ENCODE measurements around the gene KLF15.

The KLF15 gene

DNA sequence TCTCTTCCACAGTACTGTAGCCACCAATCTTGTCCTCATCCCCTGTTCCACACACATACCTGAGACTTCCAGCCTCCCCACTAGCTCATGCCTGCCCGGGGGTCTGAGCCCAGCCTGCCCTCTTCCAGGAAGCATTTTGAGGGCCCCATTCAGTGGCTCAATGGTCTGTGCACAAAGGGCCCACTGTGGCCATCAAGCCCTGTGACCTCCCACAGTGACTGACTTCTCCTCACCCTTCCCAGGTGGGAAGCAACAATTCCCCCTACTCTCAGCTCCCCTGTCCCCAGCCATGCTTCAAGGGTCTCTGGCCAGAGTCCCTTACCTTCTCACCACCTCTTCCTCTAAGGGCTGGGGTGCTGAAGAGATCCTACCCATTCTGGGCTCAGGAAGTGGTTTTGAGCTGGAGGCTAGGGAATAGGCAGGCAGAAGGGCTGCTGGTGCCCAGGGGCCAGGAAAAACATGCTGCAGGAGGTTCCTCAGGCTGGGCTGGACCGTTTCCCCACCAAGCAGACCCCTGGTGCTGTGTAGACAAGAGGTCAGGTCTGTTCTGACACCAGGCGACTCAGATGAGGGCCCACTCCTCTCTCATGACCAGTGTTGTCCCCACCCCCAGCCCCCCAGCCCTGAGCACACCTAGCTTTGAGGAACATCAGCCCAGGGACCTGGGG is 3.0 kb upstream of the KLF15 start:
- DNase-seq = no peak

DNA sequence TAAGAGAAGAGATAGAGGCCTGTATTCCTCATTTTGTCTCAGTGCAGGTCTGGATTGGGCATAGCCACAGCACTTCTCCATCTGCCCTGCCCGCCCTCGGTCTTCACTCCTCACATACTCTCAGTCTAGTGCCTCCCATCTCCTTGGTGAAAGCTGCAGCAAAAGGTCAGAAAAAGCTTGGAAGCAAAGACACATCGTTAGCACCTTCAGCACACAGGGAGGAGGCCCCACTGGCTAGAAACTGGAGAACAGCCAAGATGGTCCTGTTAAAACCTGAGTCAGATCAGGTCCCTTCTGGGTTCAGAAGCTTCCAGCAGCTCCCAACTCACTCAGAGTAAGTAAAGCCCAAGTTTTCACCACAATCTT is 1.6 kb upstream of the KLF15 start:
- DNase-seq = no peak

DNA sequence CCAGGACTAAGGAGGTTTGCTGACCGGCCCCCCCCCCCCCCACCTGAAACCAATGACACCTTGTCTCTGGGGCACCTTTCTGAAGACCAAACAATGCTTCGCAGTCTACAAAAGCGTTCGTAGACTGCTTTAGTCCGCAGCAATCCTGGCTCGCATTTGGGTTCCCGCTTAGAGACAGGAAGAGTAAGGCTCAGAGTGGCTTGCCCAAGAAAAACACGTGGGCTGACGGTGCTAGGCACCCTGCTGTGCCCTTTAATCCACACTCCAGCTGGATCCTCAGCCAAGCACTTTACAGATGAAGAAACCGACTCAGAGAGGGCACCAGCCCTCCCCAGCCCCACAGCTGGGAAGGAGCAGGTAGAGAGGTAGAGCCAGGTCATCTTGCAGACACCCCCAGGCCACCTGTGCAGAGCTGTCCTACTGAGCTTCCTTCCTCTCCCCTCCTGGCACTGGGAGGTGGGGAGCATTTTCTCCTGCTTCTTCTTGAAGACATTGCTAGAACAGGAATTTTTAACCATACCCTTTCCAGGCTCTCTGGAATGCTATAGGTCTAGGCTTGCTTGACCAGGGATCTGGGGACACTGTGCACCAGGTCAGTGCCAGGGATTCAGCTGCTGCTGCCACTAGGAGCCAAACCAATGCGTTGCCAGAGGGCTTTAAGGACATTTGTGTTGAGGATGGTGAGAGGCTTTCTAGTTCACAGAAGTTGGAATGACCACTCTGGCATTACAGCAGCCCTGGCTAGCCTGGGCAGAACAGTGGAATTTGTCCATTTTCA is 1.0 kb upstream of the KLF15 start:
- no peak for DNase-seq

DNA sequence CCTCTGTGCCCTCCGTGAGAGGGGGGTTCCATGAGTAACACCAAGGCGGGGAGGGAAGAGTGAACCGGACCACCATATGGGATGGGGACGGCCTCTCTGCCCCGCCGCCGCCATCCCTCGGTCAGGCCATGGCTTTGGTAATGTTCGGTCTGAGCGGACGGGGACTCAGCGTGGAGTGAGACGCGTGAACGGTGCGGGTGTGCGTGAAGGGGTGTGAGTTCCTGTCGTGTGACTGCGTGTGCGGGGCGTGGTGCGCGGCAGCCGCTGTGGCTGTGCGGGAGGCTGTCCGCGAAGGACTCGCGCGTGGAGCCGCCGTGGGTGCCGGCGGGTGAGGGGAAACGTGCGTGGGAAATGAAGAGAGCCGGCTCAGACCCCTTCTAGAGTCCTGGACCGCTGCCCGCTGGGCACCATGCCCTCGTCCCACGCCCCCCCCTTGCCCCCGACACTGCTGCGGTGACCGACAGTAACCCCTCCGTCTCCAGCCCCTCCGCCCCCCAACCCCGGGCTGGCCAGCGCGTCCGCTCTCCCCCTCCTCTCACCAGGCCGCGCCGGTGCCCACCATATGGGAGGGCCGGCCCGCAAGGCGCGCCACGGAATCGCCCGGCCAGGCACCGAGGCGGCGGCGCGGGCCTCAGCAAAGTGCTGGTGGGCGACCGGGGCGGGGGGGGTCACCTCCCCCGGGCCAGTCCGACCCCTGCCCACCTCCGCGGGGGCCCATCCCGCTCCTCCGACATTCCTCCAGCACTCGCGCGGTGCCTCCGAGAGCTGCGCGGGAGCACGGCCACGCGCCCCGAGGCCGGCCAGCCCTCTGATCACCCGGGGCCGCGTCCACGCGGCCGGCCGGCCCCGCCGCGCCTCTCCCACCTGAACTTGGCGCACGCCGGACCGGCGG is 589 bp downstream of the KLF15 start:
- DNase-seq = no peak

DNA sequence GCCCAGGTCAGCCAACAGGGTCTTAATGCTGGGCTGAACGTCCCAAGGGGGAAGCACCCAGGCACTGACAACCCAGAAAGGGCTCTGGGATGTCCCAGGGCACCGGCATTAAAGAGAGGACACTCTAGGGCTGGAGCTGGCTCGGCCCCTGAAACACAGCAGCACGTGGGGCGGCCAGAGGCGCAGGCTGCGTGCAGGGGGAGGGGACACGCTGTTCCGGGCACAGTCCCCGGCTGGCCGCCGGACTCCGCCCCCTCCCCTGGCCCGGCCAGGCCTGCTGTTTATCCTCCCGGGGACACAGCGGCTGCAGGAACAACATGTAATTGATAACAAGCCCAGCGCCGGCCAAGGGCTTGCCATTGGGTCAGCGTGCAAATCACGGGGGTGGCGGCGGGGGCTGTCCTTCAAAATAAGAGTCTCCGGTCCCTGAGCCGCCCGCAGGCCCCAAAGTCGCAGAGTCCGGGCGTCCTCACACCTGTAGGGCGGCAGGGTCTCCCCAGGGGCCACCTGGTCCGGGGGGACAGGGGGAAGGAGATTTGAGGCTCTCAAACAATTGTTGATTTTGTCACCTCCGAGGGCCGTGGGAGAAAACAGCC is 1.3 kb downstream of the KLF15 start:
- DNase-seq = no peak

DNA sequence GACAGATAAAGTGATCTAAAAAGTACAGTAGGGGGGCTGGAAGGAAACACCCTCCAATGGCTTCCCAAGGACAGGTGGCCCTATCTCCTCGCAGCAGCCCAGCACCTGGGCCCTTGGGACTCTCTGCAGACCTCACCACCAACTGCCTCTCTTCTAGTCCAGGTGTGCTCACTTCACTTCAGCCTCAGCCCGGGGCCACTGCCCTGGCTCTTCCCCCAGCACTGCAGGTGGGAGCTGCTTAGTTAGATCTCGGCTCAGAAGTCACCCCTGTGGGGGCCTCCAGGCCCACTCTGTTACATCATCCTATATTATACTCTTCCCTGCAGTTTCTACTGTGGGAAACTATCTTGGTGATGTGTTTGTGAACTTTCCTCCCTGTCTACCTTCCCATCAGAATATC is 2.0 kb downstream of the KLF15 start:
- DNase-seq = no peak

DNA sequence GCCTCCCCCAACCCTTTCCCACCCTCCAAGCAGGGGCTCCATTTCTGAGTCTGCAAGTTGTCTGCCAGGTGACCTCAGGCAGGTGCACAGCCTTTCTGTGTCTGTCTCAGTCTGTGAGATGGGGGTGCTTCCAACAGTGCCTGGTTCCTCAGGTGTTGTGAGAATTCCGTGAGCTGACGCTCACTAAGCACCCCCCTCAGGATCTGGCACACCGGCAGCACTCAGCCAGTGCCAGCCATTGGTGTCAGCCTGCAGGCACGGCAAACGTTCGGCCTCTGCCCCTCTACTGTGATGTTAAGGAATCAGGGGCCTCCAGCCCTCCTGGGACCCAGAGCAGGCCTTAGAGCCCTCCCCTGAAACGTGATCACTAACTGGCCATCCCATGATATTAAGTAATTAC is 2.4 kb downstream of the KLF15 start:
- no peak for DNase-seq

DNA sequence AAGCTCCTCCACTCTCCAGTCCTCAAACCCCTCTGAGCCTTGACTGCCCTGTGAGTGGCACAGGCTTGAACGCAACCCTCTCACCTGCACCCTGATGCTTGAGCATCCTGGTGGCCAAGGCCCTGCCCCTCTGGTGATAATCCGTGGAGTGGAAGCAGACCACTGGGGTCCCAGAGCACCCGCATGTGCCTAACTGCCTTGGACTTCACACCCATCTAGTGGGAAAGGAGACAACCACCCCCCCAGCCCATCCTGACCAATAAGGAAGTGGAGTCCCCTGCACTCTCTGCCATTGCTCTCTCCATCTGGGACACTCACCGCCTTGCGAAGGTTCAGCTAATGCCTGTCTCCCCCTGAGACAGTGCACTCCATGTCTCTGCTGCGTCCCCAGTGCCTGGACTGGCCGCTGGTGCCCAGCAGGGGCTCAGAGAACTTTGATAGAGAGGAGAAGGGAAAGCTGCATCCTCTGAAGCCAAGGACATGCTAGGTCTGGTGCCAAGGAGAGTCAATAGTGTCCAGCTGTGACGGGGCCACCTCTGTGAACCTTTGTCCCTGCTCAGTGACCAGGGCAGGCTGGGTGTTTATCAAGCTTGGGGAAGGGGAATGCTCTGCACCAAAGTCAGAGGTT is 3.4 kb downstream of the KLF15 start:
- DNase-seq = no peak

DNA sequence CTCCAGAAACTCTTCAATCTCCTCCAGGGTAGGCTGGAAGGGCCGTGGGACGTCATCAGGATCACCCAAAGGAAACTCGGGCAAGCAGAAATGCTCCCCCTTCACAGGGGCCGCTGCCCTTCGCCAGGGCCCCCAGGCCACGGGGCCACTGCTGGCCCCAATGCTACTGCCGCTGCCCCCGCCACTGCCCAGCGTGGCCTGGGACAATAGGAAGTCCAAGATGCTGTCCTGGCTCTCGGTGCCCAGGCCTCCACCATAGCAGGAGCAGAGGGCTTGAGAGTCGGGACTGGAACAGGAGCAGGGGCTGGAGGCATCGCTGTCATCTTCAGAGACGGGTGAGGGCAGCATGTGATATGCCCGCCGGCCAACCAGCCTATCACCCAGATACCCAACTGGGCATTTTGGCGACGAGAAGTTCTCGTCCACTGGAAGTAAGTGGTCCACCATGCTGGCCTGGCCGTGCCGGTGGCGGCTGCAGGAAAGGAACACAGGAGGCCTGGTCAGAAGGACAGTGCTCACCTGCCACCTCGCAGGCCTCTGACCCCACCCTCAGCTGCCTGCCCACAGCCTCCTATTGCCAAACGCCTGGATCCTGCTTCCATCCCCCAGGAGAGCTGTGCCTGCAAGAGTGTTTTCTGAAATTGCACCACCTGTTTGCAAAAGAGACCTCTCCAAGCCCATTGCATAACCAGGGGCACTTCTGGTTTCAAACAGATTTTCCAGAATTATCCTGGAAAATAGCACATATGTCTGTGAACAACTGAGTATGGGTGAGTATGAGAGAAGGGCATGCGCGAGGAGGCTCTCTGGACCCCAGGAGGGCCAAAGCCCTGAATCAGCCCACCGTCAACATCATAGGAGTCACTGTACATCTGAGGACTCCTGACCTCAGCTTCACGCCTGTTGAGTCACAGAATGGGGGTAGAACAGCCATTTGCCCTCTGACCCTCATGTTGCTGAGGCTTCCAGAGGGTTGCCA is 4.4 kb downstream of the KLF15 start:
- no peak for DNase-seq

DNA sequence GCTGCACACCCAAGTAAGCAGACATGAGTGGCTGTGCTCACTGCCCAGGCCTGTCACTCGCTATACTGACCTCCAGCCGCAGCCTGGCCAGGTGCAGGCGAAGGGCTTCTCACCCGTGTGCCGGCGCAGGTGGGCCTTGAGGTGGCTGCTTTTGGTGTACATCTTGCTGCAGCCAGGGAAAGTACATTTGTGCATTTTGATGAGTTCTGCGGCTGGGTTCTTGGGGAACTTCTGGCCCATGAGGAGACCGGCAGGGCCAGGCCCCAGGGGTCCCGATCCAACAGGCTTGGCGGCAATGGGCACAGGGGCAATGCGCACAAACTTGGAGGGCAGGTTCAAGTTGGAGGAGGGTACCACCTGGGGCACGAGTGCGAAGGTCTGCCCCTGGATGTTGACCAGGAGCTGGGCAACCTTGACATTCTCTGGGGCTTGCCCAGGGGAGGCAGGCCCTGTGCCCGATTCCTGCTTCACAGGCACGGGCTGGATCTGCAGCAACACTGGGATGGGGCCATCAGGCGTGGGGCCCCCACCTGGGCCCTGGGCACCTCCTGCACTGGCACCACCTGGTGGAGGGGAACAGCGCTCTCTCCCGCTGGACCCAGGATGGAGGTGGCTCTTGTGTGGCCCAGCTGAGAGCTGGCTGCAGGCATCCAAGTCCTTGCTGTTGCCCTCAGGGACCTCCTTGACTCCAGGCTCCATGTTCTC is 5.3 kb downstream of the KLF15 start:
- no peak for DNase-seq

DNA sequence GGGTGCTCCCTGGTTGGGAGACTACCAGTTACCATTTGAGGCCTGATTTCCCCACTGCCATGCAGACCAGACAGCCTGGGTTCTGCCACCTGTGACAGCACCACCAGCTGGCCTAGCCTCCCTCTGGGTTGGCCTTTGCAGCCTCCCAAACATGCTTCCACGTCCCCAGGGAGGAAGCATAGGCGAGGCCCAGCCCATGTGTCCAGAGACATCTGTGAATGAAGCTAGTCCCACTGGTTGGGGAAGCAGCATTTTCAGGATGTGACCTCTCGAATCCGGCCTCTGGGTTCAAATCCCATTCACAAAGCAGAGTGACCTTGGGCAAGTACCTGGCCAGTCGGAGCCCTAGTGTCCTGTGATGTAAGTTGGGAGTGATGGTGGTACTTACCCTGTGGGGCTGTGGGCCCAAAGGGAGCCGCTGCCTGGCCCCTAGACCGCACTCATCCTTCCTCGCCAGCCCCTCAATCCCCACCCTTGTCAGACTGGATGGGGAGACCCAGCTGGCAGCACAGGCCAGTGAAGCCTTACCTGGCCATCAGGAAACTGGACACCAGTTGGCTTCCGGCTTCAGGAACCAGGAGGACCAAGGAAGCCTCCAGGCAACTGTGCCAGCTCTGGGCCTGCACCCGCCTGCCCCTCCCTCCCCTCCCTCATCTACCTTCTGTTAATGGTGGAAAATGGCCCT is 6.0 kb downstream of the KLF15 start:
- no peak for DNase-seq

DNA sequence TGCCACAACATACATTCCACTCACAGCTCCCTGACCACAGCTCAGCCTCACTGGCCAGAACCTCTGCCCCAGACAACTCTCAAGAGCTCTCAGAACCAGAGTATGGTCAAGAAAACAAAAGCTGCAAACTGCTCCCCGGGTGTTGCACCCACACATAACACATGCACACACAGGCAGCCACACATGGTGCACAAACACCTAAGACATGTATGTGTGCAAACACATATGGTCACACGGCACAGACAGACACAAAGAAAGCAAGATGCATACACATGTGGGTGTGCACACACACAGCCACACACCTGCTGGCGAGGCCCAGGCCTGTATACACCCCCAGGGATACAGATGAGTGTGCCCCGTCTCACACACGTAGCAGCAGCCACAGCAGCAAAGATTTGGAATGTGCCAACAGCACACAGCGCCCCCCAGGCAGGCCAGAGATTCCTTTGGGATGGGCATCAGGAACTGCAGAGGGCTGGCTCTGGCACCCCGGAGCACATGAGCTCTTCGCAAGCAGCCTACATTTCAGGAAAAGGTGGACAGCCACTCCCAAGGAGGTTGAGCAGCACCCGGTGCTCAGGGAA is 6.6 kb downstream of the KLF15 start:
- no peak for DNase-seq

DNA sequence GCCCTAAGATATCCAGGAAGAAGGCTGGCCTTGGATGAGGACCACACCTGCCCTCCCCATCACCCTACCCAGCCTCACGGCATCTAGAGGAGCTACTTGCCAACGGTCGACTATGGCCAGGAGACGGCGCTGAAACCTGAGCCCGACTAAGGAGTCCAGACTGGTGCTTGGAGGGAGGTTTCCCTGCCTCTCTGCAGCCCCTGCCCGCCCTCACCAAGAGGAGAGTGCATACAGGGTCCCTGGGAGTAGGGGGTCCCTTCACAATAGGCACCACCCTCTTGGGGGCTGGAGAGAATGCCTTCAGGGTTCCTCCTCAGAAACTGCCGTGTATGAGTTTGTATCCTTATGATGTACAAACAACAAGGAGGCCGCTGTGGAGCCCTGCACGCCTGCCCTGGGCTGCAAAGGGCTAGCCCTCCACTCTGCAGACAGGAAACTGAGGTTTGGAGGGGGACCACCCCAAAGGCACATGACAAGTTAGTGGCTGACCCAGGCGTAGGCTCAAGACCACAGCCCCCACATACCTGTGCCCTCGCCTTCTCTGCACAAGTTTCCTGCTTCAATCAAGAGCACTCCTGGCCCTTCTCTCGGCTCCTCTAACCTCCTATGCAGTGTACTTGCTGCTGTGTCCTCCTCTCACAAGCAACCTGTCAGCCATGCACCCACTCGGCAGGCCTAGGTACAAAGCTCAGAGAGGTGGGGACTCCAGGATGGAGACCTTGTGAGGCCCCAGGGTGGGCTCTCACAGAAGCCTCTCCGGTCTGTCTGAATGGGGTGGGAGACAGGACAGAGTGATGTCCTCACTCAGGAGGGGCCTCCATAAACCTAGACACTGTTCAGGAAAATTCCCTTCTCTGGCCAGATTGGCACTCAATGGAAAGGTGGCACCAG is 7.4 kb downstream of the KLF15 start:
- DNase-seq = no peak

DNA sequence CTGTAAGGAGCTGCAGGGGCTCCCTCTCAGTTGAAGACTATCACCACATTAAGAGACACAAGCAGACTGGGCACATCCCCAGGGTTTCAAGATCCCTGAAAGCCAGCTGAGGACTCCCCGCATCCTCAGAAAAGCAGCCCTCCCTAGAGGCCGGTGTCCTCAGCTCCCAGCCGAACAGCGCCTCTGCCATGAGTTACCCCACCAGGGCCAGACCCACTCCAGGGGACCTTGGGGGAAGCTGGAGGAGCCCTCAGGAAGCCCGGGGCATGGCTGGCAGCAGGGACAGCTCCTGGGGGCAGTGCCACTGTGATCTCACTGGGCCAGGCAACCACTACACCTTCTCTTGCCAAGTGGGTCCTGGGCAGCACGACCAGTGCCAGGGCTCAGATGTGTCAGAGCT is 8.1 kb downstream of the KLF15 start:
- no peak for DNase-seq

DNA sequence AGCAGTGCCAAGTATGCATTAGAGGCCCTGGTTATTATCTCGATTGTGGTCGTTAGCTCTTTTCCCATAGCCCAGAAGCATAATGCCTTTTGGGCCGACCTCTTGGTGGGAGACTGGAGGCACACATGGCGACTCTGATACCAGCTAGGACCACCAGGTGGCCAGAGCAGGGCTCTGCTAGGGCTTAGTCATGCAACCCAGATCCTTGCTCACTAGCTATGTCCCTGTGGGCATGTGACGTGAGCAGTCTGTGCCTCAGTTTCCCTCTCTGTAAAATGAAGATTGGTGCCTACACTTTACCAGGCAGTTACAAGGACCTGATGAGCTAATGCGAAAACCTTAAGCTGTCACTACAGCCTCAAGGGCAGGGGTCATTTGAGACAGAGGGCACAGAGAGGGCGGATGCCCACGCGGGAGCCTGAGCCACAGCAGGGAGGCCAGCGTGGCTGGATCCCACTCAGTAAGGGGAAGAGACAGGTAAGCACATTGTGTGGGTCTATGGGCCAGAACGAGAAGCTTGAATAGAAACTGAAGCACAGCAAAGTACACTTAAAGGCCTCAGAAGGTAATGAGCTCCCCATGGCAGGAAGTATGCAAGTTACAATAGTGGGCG is 8.8 kb downstream of the KLF15 start:
- DNase-seq = no peak

DNA sequence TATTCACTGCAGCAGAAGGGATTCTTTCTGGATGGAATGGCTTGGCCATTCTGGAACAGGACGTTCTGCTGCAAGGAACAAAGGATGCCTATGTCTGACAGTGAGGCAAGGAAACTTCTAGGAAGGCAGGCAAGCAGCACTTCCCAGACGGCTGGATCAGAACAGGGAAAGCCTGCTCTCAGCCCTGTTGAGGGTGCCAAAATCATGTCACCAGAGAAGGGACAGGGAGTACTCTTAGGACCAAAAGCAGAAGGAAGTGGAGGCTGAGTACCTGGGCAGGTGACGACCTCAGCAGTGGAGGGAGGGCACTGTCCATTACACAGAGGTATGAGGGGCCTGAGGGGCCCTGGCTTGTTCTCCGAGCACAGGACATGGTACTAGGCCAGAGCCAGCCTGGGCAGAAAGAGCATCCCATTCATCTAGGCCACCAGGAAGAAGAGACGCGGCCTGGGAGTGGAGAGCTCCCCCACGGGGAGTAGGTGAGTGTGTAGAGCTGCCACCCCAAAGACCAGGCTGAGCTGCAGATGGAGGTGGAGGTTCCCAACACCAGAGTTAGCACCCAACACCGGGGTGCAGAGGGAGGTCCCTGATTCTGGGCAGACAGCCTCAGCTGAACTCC is 9.6 kb downstream of the KLF15 start:
- no peak for DNase-seq

DNA sequence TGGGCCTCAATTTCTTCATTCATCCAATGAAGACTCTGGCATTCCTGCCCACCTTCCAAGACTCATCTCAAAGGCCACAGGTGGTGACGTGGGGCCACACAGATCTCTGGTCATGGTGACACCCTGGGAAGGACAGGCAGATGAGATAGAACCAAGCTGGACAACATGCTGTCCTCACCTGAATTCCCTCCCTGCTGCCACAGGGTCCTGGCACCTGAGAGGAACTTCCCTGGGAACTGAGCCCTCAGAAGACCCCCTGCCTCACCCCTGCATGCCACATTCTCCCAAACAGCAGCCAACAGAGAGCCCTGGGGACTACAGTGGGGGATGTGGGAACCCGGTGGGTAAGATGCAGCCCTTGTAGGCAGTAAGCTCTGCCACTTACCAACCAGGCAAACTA is 10.7 kb downstream of the KLF15 start:
- no peak for DNase-seq

Data from SHP77 (cell line).